ENCODE results near the gene ADARB1.
"Not testable (repeated sequence)": the region's sequence is repeated elsewhere in the genome, so short reads cannot be mapped to it uniquely, and the experiment has no call there.

The ADARB1 gene, protein sequence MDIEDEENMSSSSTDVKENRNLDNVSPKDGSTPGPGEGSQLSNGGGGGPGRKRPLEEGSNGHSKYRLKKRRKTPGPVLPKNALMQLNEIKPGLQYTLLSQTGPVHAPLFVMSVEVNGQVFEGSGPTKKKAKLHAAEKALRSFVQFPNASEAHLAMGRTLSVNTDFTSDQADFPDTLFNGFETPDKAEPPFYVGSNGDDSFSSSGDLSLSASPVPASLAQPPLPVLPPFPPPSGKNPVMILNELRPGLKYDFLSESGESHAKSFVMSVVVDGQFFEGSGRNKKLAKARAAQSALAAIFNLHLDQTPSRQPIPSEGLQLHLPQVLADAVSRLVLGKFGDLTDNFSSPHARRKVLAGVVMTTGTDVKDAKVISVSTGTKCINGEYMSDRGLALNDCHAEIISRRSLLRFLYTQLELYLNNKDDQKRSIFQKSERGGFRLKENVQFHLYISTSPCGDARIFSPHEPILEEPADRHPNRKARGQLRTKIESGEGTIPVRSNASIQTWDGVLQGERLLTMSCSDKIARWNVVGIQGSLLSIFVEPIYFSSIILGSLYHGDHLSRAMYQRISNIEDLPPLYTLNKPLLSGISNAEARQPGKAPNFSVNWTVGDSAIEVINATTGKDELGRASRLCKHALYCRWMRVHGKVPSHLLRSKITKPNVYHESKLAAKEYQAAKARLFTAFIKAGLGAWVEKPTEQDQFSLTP

DNA sequence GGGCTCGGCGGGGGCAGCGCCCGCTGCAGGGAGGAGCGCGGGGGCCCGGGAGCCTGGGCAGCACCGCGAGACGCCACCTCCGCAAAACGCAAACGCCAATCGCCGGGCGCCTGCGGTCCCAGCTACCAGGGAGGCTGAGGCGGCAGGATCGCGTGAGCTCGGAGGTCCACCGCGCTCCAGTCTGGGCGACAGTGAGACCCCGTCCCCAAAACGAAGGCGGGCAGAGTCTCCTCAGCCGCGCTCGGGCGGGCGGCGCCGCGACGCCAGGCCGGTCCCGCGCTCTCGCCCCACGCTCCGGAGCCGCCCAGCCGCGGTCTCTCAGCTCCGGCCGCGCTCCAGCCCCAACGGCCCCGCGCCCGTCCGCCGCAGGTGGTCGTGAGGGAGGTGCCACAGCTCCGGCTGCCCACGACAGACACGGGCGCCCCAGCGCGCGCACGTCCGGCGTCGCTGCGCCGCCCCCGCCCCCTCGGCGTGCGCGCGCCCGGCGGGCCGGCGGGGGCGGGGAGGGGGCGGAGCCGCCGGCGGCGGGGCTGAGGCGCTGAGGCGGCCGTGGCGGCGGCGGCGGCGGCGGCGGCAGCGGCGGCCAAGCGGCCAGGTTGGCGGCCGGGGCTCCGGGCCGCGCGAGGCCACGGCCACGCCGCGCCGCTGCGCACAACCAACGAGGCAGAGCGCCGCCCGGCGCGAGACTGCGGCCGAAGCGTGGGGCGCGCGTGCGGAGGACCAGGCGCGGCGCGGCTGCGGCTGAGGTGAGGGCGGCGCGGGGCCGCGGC is at the start of gene ADARB1:
TSS of gene ADARB1 (plus strand) at position 533 of the 770 bp plus-strand sequence. CDS start 97,077 bp downstream, outside the sequence.
- peak in 40 of 58 donors; percentile 15 to 67 (median 46) for DNase-seq

DNA sequence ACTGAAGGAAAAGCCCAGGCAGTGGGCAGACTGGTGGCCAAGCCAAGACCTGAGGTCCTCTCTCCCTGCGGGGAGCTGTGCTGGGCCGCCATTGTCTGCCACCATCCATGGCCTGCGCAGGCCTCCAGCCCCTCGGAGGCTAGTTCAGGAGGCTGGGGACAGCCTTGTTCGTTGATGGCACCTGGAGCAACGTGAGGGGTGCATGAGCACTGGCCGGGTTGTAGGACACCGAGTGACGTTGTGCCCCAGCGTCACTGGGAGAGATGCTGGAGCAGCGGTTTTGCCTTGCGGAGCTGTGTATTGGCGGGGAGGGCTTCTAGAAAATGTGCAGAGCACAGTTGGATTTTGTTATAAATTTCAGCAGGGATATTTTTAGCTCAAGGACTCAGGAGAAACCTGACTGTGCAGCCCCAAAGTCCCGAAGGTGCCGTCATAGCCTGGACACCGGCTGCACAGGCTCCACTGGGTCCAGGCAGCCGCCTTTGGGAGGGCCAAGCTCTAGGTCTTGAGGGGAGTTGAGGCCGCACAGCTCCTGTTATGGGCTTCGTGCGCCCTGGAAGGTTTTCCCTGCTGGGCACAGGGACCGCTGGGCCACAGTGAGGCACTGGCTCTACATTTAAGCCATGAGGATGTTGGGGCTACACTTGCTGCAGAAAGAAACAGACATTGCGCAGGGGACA is 48.2 kb upstream of the ADARB1 start:
- no peak for DNase-seq

DNA sequence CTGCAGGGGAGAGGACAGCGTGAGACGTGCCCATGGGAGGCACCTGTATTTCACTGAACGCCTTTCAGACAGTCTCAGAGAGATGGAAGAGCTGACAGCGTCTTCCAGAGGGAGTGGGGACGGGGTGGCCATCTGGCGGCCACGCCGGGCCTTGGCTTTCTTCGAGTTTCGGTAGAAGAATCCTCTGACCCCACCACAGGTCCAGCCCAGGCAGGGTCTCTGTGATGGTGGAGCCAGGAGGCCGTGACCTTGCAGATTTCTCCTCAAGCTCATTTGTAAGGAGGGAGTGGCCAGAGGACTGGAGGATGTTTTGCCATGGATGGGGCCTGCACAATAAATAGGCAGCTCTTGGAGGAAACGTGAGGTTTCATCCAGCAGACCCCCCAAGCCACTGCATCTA is 47.6 kb upstream of the ADARB1 start:
- no peak for DNase-seq

DNA sequence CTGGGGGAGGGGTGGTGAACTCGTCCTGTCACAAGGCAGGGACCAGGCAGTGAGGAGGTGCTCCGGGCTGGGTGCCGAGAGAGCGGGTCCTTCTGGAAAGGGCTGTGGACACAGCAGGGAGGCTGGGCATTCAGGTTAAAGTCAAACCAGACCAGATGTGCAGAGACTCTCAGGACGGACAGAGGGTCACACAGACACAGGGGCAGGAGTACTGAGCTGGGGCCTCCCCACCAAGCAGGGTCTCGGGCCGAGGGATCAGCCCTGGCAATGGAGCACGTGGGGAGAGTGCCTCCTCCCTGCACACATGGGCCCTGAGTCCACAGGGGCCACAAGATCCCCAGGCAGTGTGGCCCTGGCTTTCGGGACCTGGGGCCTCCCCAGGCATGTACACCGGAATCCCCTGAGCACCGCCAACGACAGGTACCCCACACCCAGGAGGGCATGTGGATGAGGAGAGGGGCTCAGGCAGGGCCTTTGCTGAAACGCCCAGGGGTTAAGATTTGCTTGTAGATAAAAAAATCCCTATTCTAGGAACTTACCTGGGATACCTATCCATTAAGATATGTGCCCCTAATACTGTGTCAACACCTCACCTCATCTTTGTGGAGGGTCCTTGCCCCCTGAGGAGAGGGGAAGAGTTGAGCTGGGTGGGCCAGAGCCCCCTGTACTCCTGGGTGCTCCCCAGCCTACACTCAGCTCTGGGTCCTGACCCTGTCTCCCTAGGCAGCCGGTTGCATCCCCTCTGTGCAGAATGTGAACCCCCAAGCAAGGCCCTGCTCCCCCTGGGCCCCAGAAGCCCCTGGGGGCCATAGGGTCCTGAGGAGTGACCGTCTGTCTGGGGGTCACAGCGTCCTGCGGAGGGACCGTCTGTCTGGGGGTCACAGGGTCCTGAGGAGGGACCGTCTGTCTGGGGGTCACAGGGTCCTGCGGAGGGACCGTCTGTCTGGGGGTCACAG is 46.9 kb upstream of the ADARB1 start:
- DNase-seq = no peak

DNA sequence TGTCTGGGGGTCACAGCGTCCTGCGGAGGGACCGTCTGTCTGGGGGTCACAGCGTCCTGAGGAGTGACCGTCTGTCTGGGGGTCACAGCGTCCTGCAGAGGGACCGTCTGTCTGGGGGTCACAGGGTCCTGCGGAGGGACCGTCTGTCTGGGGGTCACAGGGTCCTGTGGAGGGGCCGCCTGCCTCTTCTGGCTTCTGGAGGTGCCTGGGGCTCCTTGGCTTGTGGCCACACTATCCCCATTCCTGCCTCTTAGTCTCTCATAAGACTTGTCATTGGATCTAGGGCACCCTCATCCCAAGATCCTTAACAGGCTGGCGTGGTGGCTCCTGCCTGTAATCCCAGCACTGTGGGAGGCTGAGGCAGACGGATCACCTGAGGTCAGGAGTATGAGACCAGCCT is 45.7 kb upstream of the ADARB1 start:
- not testable (repeated sequence) for DNase-seq

DNA sequence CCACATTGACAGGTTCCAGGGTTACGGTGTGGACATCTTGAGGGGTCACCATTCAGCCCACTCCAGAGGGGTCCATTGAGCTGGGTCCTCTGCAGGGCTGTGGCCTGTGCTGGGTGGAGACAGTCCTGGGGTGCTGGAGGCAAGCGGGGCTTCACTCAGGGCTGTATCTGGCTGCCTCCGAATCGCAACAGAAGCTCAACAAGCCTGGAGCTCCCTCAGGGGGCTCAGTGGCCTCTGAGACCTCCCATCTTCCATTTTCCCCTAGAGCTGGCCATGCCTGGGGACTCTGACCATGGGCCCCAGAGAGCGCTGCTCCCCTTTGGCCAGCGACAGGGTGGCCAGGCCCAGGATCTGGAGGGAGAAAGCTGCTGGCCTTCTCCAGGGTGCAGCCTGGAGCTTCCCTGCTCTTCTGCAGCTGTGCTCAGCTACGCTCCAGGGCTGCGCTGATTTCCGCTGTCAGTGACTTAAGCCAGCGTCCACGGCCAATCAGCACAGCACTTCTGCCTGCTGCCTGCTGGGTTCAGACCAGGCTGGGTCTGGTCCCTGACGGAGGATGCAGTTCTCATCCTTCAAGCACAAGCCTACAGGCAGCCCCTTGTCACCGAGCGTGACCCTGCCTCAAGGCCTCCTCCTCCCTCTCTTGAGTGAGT is 45.0 kb upstream of the ADARB1 start:
- DNase-seq = peak in 6 of 58 donors; percentile 4 to 22 (median 15)

DNA sequence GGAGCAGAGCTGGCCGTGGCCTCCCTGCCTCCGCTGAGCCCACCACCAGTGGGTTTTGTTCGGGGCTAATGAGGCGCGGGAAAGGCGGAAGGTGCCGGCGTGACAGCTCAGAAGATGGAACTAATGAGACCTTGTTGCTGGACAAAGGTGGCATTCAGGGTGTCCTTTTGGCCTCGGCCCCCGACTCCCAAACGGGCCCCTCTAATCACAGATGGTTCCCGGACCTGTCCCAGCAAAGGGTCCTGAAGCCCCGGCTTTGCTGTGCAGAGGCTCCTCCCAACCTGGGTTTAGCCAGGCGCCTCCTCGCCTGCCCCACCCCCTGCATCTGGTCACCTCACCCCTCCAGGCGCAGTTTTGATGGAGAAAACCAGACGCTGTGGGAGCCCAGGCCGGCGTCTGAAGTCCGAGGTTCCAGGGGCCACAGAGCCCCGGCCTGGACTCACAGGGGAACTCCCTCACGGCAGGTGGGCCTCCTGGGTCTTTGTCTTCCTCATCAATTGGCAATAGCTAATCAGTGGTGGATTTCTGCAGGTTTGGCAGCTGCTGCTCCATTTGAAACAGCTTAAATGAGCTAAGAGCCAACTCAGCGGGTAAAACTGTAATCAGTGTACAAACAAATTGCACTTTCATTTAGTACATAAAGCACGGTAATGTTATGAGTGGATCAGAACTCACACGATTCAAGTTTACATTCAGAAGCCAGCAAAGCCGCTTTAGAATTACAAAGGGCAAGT is 44.3 kb upstream of the ADARB1 start:
- DNase-seq = no peak

DNA sequence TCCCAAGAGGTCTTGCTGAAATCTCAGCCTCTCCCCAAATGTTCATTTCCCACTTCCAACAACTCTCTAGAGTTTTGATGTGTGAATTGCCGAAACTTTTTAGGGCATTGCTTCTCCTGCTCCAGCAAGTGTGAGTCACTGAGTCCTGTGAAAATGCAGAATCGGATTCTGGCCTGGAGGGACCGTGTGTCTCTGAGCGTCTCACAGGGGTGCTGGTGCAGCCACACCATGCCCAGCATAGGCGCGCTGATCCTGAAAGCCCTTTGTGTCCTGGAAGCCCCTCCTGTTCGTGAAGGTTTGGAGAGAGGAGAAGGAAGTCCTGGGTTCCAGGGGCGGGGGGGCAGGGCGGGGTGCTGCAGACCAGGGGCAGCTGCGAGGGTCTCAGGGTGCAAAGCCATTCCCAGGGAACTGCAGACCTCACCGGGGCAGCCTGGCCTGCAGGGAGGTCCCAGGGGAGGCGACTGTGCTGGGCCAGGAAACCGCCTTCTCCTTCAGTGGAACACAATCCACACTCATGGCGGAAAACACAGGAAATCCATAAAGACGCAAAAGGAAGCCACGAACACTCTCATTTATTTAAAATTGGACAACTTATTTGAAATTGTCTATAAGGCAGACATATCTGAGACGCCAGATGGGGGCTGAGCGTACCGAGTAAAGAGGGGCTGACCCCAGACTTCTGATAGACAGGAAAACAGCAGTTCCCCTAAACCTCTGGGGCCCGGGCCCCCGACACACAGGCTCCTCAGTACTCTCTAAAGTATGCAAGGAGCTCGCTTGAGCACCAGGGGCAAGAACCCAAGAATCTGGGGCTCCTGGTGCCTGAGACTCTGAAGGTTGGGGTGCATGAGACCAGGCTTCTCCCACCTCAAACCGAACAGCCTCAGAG is 43.5 kb upstream of the ADARB1 start:
- DNase-seq = no peak

DNA sequence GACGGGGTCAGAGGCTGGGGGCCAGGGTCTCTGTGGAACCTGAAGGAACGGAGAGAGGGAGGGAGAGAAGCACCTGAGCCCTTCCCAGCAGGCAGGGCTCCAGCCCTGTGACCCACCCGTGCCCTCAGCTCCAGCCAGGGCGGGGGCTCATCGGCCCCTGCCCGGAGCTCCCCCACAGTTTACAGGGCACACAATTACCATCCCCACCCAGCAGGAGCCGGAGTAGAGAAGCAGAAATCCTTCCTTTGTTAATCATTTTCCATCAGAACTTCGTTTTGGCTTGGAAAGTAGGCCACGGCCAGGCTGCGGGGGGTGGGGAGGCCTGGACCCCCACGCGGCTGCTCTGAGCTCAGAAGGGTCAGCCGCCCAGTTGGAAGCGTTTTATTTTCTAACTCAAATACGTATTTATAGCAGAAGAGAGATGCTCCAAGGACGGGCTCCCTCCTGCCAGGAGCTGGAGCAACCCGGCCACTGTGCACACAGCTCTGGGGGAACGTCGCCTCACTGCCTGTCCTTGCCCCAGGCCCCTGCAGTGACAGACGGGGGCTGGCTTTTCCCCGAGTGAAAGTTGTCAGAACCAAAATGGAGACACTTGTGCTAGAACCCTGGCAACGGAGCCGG is 42.7 kb upstream of the ADARB1 start:
- no peak for DNase-seq

DNA sequence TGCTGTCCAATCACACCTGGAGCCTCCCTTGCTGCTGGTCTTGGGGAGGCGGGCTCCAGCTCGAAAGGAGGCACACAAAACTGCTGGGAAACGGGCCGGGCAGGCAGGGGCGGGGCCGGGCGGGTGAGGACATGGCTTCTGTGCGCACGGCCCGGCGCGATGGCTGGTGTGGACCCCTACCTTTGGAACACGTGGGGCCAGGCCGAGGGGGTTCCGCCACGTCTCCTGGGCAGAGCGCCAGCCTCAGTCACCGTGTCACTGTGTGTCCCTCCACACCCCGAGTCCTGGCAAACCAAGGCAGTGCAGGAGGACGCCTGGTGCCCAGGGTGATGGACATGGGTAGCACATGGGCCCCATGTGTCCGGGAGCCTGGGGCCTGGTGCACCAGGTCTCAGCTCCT is 42.0 kb upstream of the ADARB1 start:
- no peak for DNase-seq

DNA sequence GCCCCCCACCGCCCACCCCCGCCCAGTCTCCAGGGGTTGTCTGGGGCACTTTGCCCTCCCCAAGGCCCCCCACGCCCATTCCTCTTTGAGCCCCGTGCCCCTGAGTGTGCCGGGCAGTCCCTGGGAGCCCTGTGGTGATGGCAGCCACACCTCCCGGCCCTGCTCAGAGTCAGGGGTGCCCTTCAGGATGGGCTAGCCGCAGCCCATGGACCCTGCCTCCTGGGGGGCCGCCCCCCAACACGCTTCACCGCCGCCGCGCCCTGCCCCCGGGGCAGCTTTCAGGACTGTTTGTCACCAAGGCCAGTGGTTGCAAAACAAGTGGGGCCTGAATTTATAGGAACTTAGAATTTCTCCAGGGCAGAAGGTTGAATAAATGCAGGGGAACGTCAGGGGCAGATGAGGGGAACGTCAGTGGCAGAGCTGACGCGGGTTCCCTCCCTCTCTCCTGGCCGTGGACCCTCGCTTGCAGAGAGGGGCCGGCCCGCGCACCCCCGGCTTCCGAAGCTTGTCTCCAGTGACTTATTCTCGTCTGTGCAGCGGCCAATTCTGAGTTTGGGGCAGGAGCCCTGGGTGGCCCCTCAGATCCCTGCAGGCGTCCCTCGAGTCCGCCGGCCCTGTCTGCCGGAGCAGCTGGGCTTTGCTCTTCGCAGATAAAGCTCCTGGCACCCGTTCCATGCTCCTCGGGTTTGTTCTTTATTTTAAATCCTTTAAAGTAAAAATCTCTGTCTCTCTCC is 41.2 kb upstream of the ADARB1 start:
- DNase-seq = no peak

DNA sequence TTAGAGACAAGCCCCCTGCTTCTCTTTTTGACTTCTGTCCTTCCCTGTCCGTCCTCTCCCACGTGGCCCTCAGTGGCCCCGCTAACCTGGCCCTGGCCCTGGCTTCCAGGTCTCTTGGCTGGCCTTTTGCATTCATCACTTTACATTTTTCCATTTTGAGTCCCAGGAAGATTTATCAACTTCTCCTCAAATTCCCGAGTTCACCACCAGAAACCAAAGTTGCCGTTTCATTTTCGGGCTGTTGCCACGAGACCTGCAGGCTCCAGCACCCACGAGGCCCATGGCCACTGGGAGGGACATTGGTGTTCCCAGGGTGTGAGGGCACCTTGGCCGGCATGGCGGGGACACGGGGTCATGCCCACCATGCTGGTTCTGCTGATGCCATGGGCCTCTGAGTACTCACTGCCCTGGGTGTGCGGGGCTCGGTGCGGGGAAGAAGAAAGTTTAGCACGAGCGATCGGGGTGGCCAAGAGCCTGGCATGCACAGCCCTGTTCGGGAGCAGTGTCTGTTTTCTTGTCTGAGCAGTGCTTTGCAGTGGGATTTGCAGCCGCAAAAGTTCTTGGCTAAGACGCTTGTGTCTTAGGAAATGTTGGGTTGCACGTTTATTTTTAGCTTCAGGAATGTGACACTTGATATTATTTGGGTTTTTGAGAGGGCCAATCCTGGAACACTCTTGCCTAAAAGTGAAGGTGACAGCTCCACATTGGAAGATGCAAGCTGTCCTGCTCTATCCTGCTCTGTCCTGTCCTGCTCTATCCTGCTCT is 40.4 kb upstream of the ADARB1 start:
- DNase-seq = no peak

DNA sequence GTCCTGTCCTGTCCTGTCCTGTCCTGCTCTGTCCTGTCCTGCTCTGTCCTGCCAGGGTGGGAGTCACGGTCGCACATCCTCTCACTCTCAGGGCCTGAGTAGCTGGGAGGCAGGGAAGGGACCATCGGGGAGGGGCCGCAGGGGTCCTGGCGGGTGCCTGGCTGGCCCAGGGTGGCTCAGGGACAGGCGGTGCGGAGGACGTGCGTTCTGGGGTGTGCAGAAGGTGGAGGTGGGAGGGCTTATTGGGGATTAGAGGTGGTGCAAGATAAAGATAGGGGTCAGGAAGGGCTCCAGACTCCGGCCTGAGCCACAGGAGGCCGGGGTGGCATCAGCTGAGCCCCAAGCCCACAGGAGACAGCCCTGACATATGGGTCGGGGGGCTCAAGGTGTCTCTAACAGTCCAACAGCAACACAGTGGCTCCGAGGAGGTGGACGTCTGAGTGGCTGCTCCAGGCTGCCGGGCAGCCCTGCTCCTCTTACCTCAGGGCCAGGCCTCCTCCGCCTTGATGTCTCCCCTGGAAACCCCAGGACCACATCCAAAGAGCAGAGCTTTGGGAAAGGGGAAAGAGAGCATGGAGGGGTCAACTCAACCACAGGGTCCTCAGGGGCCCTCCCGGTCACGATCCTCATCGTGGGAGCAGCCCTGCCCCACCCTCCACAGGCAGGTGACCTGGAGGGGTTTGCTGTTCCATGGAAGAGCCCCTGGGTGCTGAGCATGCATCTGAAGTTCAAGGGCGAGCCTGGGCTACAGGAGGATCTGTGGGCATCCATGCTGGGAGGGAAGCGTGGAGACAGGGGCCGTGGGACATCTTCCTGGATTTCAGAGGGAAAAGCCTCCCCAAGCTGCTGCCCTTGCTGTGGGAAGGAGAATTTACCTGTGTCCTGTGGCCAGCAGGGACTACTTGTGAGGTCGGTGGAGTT is 39.6 kb upstream of the ADARB1 start:
- no peak for DNase-seq

DNA sequence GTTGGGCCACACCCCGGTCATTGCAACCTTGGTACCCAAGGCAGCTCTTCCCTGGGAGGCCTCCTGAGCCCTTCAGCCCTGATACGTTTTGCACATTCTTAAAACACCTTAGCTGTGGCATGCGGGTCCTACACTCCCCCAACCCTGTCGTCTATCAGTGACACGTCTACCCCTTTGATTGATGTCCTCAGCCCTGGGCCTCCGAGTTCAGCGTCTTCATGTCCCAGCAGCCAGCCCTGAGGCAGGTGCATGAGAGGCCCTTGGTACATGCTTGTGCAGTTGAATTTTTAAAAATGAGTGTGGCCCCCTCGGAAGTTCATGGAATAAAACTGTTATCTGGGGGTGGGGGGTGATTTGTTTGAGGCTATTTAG is 38.9 kb upstream of the ADARB1 start:
- no peak for DNase-seq

DNA sequence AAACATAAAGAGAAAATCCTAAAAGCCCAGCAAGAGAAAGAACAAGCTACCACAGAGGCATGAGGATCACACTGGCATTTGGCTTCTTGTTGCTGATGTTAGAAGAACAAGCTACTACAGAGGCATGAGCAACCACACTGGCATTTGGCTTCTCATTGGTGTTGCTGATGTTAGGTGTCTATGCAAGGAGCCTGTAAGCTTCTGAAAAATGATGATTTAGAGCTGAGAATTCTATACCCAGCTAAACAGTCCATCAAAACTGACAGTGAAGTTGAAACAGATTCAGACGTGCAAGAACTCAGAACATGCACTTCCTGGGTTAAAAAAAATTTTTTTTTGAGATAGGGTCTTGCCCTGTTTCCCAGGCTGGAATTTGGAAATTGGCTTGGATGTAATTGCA is 37.8 kb upstream of the ADARB1 start:
- no peak for DNase-seq

All from anterior cingulate cortex (tissue), 58 donors.